Activated CD8-positive, alpha-beta memory T cell treated with anti-CD3 and anti-CD28 coated beads, Interleukin-2, amount 50 U/mL, for 24 hours (primary cell): Measurements from ENCODE around the gene YWHAQ.
"Not testable (repeated sequence)": the region's sequence is repeated elsewhere in the genome, so short reads cannot be mapped to it uniquely, and the experiment has no call there.

Source experiments
- DNase-seq: peaks from one replicate; pipeline ENCODE4 v3.0.0-alpha.2; 2020; ENCODE audit errors: extremely low read depth

Gene YWHAQ

GRCh38 chr2:9631878-9632700, 1.3 kb upstream of the YWHAQ start:
- no peak for DNase-seq

- DNase-seq: no peak
Measured at GRCh38 chr2:9631553-9631819, 689 bp upstream of the YWHAQ start.

DNA sequence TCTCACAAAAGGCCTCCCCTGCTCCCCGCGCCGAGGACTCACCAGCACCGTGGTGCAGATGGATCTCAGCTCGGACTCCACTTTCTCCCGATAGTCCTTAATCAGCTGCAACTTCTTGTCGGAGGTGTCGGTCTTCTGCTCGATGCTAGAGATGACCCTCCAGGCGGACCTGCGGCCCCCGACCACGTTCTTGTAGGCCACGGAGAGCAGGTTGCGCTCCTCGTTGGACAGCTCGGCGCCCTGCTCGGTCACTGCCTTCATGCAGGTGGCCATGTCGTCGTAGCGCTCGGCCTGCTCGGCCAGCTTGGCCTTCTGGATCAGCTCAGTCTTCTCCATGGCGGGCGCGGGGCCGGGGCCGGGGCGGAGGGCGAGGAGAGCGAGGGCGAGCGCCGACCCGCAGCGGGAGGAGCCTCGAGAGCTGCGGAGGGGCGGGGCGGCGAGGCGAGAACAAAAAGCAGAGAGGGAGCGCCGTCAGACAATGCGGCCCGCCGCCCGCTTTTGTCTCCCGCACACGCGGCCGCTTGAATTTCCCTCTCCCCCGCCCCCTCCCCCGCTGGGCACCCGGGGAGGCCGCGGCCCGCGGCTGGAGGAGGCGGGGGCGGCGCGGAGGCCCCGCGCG, 571 bp downstream of the YWHAQ start:
- DNase-seq: peak; percentile 35

- no peak for DNase-seq
Measured at GRCh38 chr2:9629222-9630116, 1.3 kb downstream of the YWHAQ start.

DNA sequence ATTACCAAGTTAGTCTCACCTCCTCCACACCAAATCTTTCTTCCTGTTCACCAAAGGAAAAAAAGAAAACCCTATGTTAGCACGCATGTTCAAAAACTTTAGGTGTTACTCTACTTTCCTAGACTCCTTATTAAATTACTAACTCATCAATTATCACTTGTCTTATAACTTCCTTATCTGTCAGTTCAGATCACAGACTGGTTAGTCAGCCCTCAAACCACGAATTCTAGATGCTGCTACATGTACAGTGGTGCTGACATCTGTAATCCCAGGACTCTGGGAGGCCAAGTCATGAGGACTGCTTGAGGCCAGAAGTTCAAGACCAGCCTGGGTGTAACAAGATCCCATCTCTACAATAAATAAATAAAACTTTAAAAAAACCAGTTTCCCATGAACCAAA, 3.5 kb downstream of the YWHAQ start:
- DNase-seq: no peak

GRCh38 chr2:9623151-9623550, 7.6 kb downstream of the YWHAQ start:
- DNase-seq: no peak

DNA sequence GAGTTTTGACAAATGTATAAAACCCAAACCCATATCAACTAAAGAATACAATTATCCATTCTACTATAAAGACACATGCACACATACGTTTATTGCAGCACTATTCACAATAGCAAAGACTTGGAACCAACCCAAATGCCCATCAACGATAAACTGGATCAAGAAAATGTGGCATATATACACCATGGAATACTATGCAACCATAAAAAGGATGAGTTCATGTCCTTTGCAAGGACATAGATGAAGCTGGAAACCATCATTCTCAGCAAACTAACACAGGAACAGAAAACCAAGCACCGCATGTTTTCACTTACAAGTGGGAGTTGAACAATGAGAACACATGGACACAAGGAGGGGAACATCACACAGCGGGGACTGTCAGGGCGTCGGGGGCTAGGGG, 9.1 kb downstream of the YWHAQ start:
- not testable (repeated sequence) for DNase-seq

DNA sequence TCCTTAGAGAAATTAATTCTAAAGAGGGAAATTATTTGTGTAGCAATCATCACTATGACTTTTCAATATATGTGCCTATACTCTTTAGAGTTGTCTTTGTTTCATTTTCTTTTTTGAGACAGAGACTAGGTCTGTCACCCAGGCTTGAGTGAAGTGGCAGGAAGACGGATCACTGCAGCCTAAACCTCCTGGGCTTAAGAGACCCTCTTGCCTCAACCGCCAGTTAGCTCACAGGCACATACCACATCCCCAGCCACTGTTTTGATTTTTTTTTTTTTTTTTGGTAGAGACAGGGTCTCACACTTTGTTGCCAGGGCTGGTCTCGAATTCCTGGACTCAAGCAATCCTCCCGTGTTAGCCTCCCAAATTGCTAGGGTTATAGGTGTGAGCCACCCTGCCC, 12.4 kb downstream of the YWHAQ start:
- no peak for DNase-seq

GRCh38 chr2:9617749-9618148, 13.0 kb downstream of the YWHAQ start:
- no peak for DNase-seq

- DNase-seq: no peak
Measured at GRCh38 chr2:9617296-9617695, 13.5 kb downstream of the YWHAQ start.

- no peak for DNase-seq
Measured at GRCh38 chr2:9614562-9614961, 16.2 kb downstream of the YWHAQ start.

- DNase-seq: no peak
Measured at GRCh38 chr2:9613291-9613690, 17.5 kb downstream of the YWHAQ start.

DNA sequence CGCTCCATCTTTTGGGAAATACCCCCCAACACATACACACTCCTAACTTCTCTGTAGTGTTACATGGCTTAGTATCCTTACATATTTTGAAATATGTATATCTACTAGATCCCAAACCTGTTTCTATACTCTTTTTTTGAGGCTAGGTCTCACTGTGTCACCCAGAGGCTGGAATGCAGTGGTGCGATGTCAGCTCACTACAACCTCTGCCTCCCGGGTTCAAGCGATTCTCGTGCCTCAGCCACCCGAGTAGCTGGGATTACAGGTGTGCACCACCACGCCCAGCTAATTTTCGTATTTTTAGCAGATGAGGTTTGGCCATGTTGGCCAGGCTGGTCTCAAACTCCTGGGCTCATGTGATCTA, 19.3 kb downstream of the YWHAQ start:
- DNase-seq: not testable (repeated sequence)

- DNase-seq: no peak
Measured at GRCh38 chr2:9610781-9611548, 19.8 kb downstream of the YWHAQ start.

DNA sequence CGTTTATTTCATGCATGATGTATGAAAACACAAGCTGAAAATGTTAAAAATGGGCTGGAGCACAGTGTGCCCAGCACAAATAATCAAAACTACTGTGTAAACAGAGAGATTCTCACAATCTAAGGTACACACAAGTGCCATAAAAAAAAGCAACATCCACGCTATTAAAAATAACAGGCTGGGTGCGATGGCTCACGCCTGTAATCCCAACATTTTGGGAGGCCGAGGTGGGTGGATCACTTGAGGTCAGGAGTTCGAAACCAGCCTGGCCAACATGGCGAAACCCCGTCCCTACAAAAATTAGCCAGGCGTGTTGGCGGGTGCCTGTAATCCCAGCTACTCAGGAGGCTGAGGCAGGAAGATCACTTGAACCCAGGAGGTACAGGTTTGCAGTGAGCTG, 22.3 kb downstream of the YWHAQ start:
- not testable (repeated sequence) for DNase-seq

DNA sequence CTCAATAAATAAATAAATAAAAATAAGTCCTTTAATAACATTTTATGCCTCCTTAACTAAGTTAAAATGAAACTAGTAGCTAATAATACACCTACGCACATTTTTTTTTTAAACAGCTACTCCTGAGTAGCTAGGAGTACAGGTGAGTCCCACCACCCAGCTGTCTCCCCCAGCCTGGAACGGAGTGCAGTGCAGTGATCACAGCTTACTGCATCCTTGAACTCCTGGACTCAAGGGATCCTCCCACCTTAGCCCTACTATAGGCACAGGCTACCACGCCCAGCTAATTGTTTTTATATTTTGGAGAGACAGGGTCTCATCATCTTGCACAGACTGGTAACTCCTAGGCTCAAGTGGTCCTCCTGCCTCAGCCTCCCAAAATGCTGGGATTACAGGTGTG, 28.4 kb downstream of the YWHAQ start:
- DNase-seq: no peak

DNA sequence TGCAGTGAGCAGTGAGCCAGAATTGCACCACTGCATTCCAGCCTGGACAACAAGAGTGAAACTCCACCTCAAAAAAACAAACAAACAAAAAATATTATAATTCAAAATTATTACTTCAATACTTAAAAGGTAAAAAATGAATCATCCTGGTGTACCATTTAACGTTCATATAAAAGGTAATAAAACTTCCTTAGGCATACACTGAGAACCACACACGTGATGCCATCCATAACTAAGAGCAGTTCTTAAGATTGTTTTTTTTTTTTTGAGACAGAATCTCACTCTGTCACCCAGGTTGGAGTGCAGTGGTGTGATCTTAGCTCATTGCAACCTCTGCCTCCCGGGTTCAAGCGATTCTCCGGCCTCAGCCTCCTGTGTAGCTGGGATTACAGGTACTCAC, 29.4 kb downstream of the YWHAQ start:
- DNase-seq: no peak

DNA sequence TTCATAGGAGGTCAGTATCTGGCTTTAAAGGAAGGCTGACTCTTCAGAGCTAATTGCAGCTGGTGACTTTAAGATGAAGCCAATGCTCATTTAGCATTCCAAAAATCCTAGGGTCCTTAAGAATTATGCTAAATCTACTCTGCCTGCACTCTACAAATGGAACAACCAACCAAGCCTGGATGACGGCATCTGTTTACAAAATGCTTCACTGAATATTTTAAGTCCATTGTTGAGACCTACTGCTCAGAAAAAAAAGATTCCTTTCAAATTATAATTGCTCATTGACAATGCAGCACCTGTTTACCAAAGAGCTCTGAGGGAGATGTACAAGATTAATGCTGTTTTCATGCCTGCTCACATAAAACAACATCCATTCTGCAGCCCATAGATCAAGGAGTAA, 31.4 kb downstream of the YWHAQ start:
- no peak for DNase-seq

- DNase-seq: no peak
Measured at GRCh38 chr2:9596621-9597311, 34.0 kb downstream of the YWHAQ start.

GRCh38 chr2:9595746-9596145, 35.1 kb downstream of the YWHAQ start:
- no peak for DNase-seq

GRCh38 chr2:9595256-9595655, 35.5 kb downstream of the YWHAQ start:
- not testable (repeated sequence) for DNase-seq
